Calu3 (cell line): ENCODE results near the gene ACVR2B. TPM values are rescaled to one million over a fixed set of nuclear protein-coding genes. Genes with fewer than 3 reads are reported as not detected.

Experiments
- BruUV-seq: library from RNA; stranded (reverse); fragments of 400-500 nt; replicated peaks from 2 replicates; lab custom pipeline; 2021; lab: Mats Ljungman, UMichigan
- CTCF ChIA-PET: fragments of 300-600 bp; sonication (Branson Sonifier 250); formaldehyde crosslinking; loops from one replicate; lab custom pipeline; 2022; ENCODE audit warnings: antibody characterized with exemption; lab: Charles Lee
- DNase-seq: peaks from one replicate; pipeline ENCODE4 v3.0.0; 2022
- H3K27ac Mint-ChIP-seq: one replicate; pipeline ENCODE4 v1.8.0; 2022; ENCODE audit warnings: mixed read lengths; ENCODE audit not compliant: unreplicated experiment
- H3K27me3 Mint-ChIP-seq: one replicate; pipeline ENCODE4 v1.8.0; 2022; ENCODE audit warnings: mixed read lengths; ENCODE audit not compliant: unreplicated experiment
- H3K36me3 Mint-ChIP-seq: one replicate; pipeline ENCODE4 v1.8.0; 2022; ENCODE audit warnings: mild to moderate bottlenecking, moderate library complexity, mixed read lengths; ENCODE audit not compliant: insufficient read depth, unreplicated experiment
- H3K4me1 Mint-ChIP-seq: one replicate; pipeline ENCODE4 v1.8.0; 2022; ENCODE audit warnings: mild to moderate bottlenecking, low read depth, mixed read lengths; ENCODE audit not compliant: unreplicated experiment
- H3K4me3 Mint-ChIP-seq: one replicate; pipeline ENCODE4 v1.8.0; 2022; ENCODE audit warnings: mild to moderate bottlenecking, low read depth, moderate library complexity, mixed read lengths; ENCODE audit not compliant: unreplicated experiment
- H3K9me3 Mint-ChIP-seq: one replicate; pipeline ENCODE4 v1.8.0; 2022; ENCODE audit warnings: low read depth, mixed read lengths; ENCODE audit not compliant: unreplicated experiment
- intact Hi-C: fragments of 100-400 bp; cut with micrococcal nuclease; formaldehyde crosslinking; loops from one replicate; pipeline ENCODE4 v1.10.0; 2022; ENCODE audit not compliant: unreplicated experiment
- total RNA-seq: library from RNA; stranded (reverse); gene quantifications from 2 replicates; pipeline ENCODE4 v1.2.3, GENCODE V29; 2022
- TF ChIP-seq, protein P1 (sequence below): fragments of 200-600 bp; IDR thresholded peaks from one replicate; pipeline ENCODE4 v1.8.0; 2022; ENCODE audit warnings: antibody characterized with exemption; ENCODE audit not compliant: unreplicated experiment

The ACVR2B gene
- total RNA-seq, 1 experiment from 2014 or later: 6.2 TPM

DNA sequence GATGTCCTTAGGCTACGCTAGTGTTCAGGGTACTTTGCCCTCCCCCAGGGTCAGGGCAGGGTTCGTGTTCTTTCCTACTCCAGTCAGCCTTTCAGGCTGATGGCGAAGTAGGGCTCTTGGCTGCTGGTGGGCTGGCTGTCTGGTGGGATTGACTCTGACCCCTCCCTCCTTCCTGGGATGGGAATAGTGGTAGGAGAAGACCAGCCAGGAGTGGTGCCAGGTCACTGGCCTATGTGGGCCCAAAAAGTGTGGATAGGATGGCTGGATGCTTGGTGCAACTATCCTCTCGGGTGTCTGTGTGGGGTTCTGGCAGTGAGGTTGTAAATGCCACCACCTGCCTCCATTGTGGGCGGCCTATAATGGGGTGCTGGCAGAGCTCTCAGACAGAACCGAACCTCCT is 22.0 kb downstream of the ACVR2B start:
- DNase-seq: no peak
- intact Hi-C loops: no loop called here
- TF ChIP-seq, protein P1, sequence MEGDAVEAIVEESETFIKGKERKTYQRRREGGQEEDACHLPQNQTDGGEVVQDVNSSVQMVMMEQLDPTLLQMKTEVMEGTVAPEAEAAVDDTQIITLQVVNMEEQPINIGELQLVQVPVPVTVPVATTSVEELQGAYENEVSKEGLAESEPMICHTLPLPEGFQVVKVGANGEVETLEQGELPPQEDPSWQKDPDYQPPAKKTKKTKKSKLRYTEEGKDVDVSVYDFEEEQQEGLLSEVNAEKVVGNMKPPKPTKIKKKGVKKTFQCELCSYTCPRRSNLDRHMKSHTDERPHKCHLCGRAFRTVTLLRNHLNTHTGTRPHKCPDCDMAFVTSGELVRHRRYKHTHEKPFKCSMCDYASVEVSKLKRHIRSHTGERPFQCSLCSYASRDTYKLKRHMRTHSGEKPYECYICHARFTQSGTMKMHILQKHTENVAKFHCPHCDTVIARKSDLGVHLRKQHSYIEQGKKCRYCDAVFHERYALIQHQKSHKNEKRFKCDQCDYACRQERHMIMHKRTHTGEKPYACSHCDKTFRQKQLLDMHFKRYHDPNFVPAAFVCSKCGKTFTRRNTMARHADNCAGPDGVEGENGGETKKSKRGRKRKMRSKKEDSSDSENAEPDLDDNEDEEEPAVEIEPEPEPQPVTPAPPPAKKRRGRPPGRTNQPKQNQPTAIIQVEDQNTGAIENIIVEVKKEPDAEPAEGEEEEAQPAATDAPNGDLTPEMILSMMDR: no peak
- Mint-ChIP-seq H3K27ac (no peak overlapping the region), H3K4me1 (peaks cover 9% of the 10 kb centered on the region), H3K4me3 (no peak overlapping the region), H3K36me3 (no peaks in the 10 kb centered on the region), H3K27me3 (no peaks in the 10 kb centered on the region), H3K9me3 (no peaks in the 10 kb centered on the region)
- BruUV-seq: no TSS peak
- CTCF ChIA-PET: no interaction called here

DNA sequence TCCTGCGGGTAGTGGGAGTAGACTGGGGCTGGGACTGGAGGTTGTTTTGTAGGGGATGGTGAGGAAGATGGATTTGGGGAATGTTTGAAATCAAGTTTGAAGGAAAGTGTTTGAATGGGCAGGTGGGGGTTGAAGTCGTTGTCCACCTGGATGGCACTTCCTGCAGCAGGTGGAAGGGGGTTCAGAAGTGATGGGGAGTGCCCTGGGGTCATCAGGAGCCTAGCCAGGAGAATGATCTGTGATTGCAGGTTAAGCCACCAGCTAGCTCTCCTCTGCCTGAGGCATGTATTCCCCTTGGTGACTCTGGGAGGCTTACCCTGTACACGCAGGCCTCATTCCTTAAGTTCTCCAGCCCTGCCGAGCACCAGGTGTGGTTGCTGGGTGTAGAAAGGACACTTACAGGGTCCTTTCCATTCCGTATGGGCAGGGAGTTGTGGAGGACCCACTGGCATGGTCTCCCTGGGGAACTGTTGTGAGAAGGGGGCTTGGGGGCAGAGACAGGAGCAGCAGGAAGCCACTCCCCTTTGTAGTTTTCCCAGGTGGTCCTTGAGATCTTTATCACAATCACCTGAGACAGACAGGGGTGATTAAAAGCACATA is 22.6 kb downstream of the ACVR2B start:
- Mint-ChIP-seq H3K9me3 (no peaks in the 10 kb centered on the region), H3K4me3 (no peak overlapping the region), H3K27me3 (no peaks in the 10 kb centered on the region), H3K36me3 (no peaks in the 10 kb centered on the region), H3K27ac (no peak overlapping the region), H3K4me1 (peaks cover 4% of the 10 kb centered on the region)
- intact Hi-C loops: no loop called here
- TF ChIP-seq, protein P1: no peak
- CTCF ChIA-PET: no interaction called here
- DNase-seq: no peak
- BruUV-seq: no TSS peak

DNA sequence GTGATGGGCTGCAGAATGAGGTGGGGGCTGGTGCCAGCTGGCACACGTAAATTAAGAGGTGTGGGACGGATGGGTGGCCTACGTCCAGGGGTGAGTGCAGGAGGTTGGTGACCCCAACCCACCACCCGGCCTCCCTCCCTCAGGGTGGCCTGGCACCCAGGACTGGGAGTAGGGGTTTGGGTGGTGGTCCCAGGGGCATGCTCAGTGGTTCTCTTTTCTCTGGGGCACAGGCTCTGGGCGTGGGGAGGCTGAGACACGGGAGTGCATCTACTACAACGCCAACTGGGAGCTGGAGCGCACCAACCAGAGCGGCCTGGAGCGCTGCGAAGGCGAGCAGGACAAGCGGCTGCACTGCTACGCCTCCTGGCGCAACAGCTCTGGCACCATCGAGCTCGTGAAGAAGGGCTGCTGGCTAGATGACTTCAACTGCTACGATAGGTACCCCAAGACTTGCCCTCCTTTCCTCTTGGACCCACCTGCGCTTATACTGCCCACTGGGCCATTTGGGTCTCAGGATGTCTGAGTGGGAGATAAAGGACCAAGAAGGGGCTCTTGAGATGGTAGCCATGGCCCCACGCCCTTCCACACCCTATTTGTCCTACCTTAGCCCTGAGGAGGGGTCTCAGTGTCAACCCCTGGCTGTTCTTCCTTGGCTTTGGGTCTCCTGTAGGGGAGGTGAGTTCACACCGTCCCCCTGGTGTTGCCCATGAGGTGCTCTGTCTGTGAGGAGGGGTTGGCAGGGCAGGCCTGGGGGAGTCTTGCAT is 23.5 kb downstream of the ACVR2B start:
- no peak overlapping the region for H3K4me3 Mint-ChIP-seq
- CTCF ChIA-PET: no interaction called here
- H3K27ac Mint-ChIP-seq: no peak overlapping the region
- DNase-seq: no peak
- intact Hi-C loops: no loop called here
- TF ChIP-seq, protein P1: no peak
- no TSS peak for BruUV-seq
- H3K9me3 Mint-ChIP-seq: no peaks in the 10 kb centered on the region
- no peaks in the 10 kb centered on the region for H3K27me3 Mint-ChIP-seq
- H3K36me3 Mint-ChIP-seq: peaks cover 3% of the 10 kb centered on the region
- H3K4me1 Mint-ChIP-seq: no peaks in the 10 kb centered on the region

DNA sequence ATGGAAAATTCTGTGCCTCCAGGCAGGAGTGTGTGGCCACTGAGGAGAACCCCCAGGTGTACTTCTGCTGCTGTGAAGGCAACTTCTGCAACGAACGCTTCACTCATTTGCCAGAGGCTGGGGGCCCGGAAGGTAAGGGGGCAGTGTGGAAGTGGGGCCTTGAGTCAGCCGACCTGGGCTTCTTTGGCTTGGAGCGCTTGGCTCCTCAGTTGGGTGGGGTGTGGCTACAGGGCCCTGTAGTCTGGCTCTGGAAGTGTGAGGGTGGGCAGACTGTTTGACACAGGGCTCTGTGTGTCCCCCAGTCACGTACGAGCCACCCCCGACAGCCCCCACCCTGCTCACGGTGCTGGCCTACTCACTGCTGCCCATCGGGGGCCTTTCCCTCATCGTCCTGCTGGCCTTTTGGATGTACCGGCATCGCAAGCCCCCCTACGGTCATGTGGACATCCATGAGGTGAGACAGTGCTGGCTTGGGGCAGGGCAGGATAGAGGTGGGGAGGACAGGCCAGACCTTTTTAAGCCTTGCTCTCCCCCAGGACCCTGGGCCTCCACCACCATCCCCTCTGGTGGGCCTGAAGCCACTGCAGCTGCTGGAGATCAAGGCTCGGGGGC is 24.3 kb downstream of the ACVR2B start:
- no peak overlapping the region for H3K4me3 Mint-ChIP-seq
- CTCF ChIA-PET: no interaction called here
- no peak overlapping the region for H3K27ac Mint-ChIP-seq
- H3K36me3 Mint-ChIP-seq: peaks cover 4% of the 10 kb centered on the region
- H3K4me1 Mint-ChIP-seq: no peaks in the 10 kb centered on the region
- H3K9me3 Mint-ChIP-seq: no peaks in the 10 kb centered on the region
- DNase-seq: no peak
- BruUV-seq: no TSS peak
- no peaks in the 10 kb centered on the region for H3K27me3 Mint-ChIP-seq
- intact Hi-C loops: no loop called here
- TF ChIP-seq, protein P1: no peak
